Measurements from ENCODE around the gene PTH1R. TPM values are rescaled to one million over a fixed set of nuclear protein-coding genes. Genes with fewer than 3 reads are reported as not detected.
A peak's percentile ranks its signal among the peaks of the same experiment; 100 is the strongest.

Gene PTH1R
- total RNA-seq, 1 experiment from 2014 or later = 1.0 TPM

GRCh38 chr3:46848271-46849044, 29.1 kb upstream of the PTH1R start:
- Histone ChIP-seq H2AK5ac (ENCODE audit: insufficient read length, low read length) (no peak overlapping the region), H3K4me1 (ENCODE audit: insufficient read depth, low read length) (0 out of 2 replicates have a peak, but pooled peaks cover 2% of the 10 kb centered on the region), H2BK5ac (ENCODE audit: insufficient read length, low read length) (no peak overlapping the region), H2AFZ (ENCODE audit: low read length) (no peak overlapping the region), H4K91ac (ENCODE audit: insufficient read length, low read depth, low read length) (no peak overlapping the region), H4K5ac (ENCODE audit: insufficient read length, low read depth, low read length) (no peak overlapping the region), H3K4me2 (ENCODE audit: insufficient read depth, insufficient read length, low read length) (no peak overlapping the region), H3K4ac (ENCODE audit: low read depth, low read length) (no peak overlapping the region), H3K18ac (ENCODE audit: insufficient read length, low read depth, low read length) (no peak overlapping the region), H4K20me1 (ENCODE audit: control insufficient read depth, insufficient read depth, insufficient read length) (no peaks in the 10 kb centered on the region), H3K9me3 (ENCODE audit: control insufficient read depth, low read depth, low read length) (no peaks in the 10 kb centered on the region), H2BK15ac (ENCODE audit: low read depth, low read length) (no peak overlapping the region), H3T11ph (ENCODE audit: low read length) (no peak overlapping the region), H3K56ac (ENCODE audit: insufficient read length, low read depth, low read length) (no peak overlapping the region), H2BK12ac (ENCODE audit: insufficient read length, low read depth, low read length) (no peak overlapping the region), H3K9ac (ENCODE audit: extremely low read depth, insufficient read length, low read length) (no peak overlapping the region), H3K27me3 (ENCODE audit: insufficient read depth, low read length) (no peaks in the 10 kb centered on the region), H3K79me1 (ENCODE audit: insufficient read depth, low read depth, low read length, poor library complexity, severe bottlenecking) (no peaks in the 10 kb centered on the region), H2BK20ac (ENCODE audit: low read depth, low read length, poor library complexity, severe bottlenecking) (no peak overlapping the region), H4K8ac (replicated peaks; ENCODE audit: insufficient read length, low read depth, low read length) (no peak overlapping the region), H3K23me2 (ENCODE audit: insufficient read length, low read depth, low read length, poor library complexity, severe bottlenecking) (peaks cover 6% of the 10 kb centered on the region), H3K14ac (ENCODE audit: insufficient read depth, low read length) (no peak overlapping the region), H2BK120ac (ENCODE audit: low read depth, low read length, poor library complexity, severe bottlenecking) (no peak overlapping the region), H3K27ac (ENCODE audit: insufficient read length, low read depth, low read length) (no peak overlapping the region), H3K23ac (ENCODE audit: insufficient read length, low read depth, low read length) (no peak overlapping the region), H3K79me2 (ENCODE audit: insufficient read depth, low read length) (no peaks in the 10 kb centered on the region)
- peaks cover 14 to 24% of the 10 kb centered on the region in 2 experiments for H3K4me1 Mint-ChIP-seq
- DNase-seq = peak; percentile 86
- H3K9me3 Mint-ChIP-seq = no peaks in the 10 kb centered on the region
- H3K4me3 Mint-ChIP-seq = no peak overlapping the region
- no peak overlapping the region for H3K27ac Mint-ChIP-seq
- peak; percentile 80 for TF ChIP-seq CTCF (conservative IDR thresholded peaks at IDR 0.05)
- peaks cover 3% of the 10 kb centered on the region for H3K27me3 Mint-ChIP-seq (ENCODE audit: low read depth)
- H3K36me3 Mint-ChIP-seq (ENCODE audit: insufficient read depth in 1 of 3, low read depth in 3 of 3) = no peaks in the 10 kb centered on the region
- WGBS (ENCODE audit: extremely low coverage, insufficient read length, low lambda C conversion rate) = no CpG with 5 or more reads among the region's 12 CpGs

Measured in H9 (cell line).